Testis (tissue), 2 donors: ENCODE results near the gene ZBTB9.

Experiments
- CTCF ChIP-seq, 3 experiments: fragments of 450-650 bp in 2 of 3; fragments of 200-600 bp in 1 of 3; sonication (generic) in 1 of 3; IDR thresholded peaks; one replicate each; pipeline ENCODE4 v1.5.1; 2016 to 2019; ENCODE audit warnings: antibody characterized with exemption in 3 of 3, mild to moderate bottlenecking in 2 of 3, moderate library complexity in 1 of 3
- POLR2A ChIP-seq: fragments of 450-650 bp; IDR thresholded peaks from one replicate; pipeline ENCODE4 v1.6.1; 2017; ENCODE audit warnings: antibody characterized with exemption, mild to moderate bottlenecking, moderate library complexity

GRCh38 chr6:33450434-33450833 is 3.9 kb upstream of the ZBTB9 start:
- TF ChIP-seq POLR2A, result no peak
- no peak for TF ChIP-seq CTCF (IDR thresholded peaks at IDR 0.05)
